ENCODE results near the gene ALDH1L1.

GRCh38 chr3:126166009-126166408, 14.4 kb downstream of the ALDH1L1 start:
- TF ChIP-seq SIN3A (IDR thresholded peaks at IDR 0.05; ENCODE audit: borderline replicate concordance, insufficient read depth, low read length) (no peak), FOXP2 (optimal IDR thresholded peaks at IDR 0.05; ENCODE audit: borderline replicate concordance, extremely low read depth, extremely low read length, insufficient read depth) (no peak)

Measured in PFSK-1 (cell line).